Lower lobe of right lung (tissue), 2 donors: ENCODE results near the gene CDH23. TPM values are rescaled to one million over a fixed set of nuclear protein-coding genes. Genes with fewer than 3 reads are reported as not detected.

Experiments used
- ATAC-seq, 2 donors: fragments of 200-7000 bp; cut with Tn5 transposase; one replicate each; pipeline ENCODE4 v1.9.1; 2020 to 2022; ENCODE audit warnings: mild to moderate bottlenecking in 2 of 2, moderate library complexity in 2 of 2
- DNase-seq: peaks from one replicate; pipeline ENCODE4 v3.0.0-alpha.2; 2020
- H3K27ac ChIP-seq: fragments of 200-600 bp; one replicate; pipeline ENCODE4 v1.8.0; 2022
- H3K27me3 ChIP-seq: fragments of 200-600 bp; one replicate; pipeline ENCODE4 v1.8.0; 2022; ENCODE audit warnings: low read depth
- H3K36me3 ChIP-seq: fragments of 200-600 bp; one replicate; pipeline ENCODE4 v1.8.0; 2022; ENCODE audit warnings: mild to moderate bottlenecking
- H3K4me1 ChIP-seq: fragments of 200-600 bp; one replicate; pipeline ENCODE4 v1.8.0; 2022
- H3K4me3 ChIP-seq: fragments of 200-600 bp; one replicate; pipeline ENCODE4 v1.8.0; 2022; ENCODE audit warnings: mild to moderate bottlenecking
- H3K9me3 ChIP-seq: fragments of 200-600 bp; one replicate; pipeline ENCODE4 v1.8.0; 2022
- CTCF ChIP-seq: fragments of 200-600 bp; IDR thresholded peaks from one replicate; pipeline ENCODE4 v1.8.0; 2022; ENCODE audit warnings: antibody characterized with exemption, mild to moderate bottlenecking
- intact Hi-C: fragments of 100-400 bp; cut with DNase I; formaldehyde crosslinking; loops from one replicate; pipeline ENCODE4 v1.11.0; 2022
- total RNA-seq: library from RNA; stranded (reverse); fragmentation: NEBNext Ultra II Directional; extraction: Animal tissue kit (Norgen Biotek cat#: 25700); gene quantifications from one replicate; pipeline ENCODE4 v1.2.1, GENCODE V29; 2021
- donor health status: DM: no; HTN: yes; CAD: no; lungs with severe emphysema.

CDH23 gene
- total RNA-seq, 1 donor from 2014 or later: 9.4 TPM

GRCh38 chr10:71708301-71708703 lies 311.6 kb downstream of the CDH23 start:
- Histone ChIP-seq H3K4me3 (no peak overlapping the region), H3K27ac (no peak overlapping the region), H3K27me3 (no peaks in the 10 kb centered on the region), H3K9me3 (no peaks in the 10 kb centered on the region), H3K36me3 (no peaks in the 10 kb centered on the region), H3K4me1 (peaks cover 23% of the 10 kb centered on the region)
- TF ChIP-seq CTCF: peak; percentile 88
- DNase-seq: peak; percentile 77
- peak; percentile 59 to 61 for ATAC-seq
- intact Hi-C loops: no loop called here

- intact Hi-C loops: no loop called here
- H3K4me1 ChIP-seq: peaks cover 32% of the 10 kb centered on the region
- no peaks in the 10 kb centered on the region for H3K27me3 ChIP-seq
- ATAC-seq: no peak
- H3K4me3 ChIP-seq: no peak overlapping the region
- no peaks in the 10 kb centered on the region for H3K36me3 ChIP-seq
- DNase-seq: no peak
- H3K27ac ChIP-seq: no peak overlapping the region
- TF ChIP-seq CTCF: no peak
- H3K9me3 ChIP-seq: no peaks in the 10 kb centered on the region
These were observed 312.5 kb downstream of the CDH23 start for GRCh38 chr10:71708897-71709882.

- intact Hi-C loops: no loop called here
- no peaks in the 10 kb centered on the region for H3K27me3 ChIP-seq
- no peaks in the 10 kb centered on the region for H3K9me3 ChIP-seq
- no peak overlapping the region for H3K4me3 ChIP-seq
- no peak for DNase-seq
- TF ChIP-seq CTCF: no peak
- ATAC-seq: no peak
- peaks cover 45% of the 10 kb centered on the region for H3K4me1 ChIP-seq
- H3K27ac ChIP-seq: no peak overlapping the region
- no peaks in the 10 kb centered on the region for H3K36me3 ChIP-seq
These were observed 313.8 kb downstream of the CDH23 start for GRCh38 chr10:71710519-71710918.

GRCh38 chr10:71711052-71711623 lies 314.4 kb downstream of the CDH23 start:
- Histone ChIP-seq H3K9me3 (no peaks in the 10 kb centered on the region), H3K36me3 (no peaks in the 10 kb centered on the region), H3K27ac (no peak overlapping the region), H3K4me3 (no peak overlapping the region), H3K4me1 (peaks cover 52% of the 10 kb centered on the region), H3K27me3 (no peaks in the 10 kb centered on the region)
- intact Hi-C loops: no loop called here
- DNase-seq: no peak
- ATAC-seq: no peak
- no peak for TF ChIP-seq CTCF

GRCh38 chr10:71712170-71712569 lies 315.4 kb downstream of the CDH23 start:
- no peaks in the 10 kb centered on the region for H3K9me3 ChIP-seq
- no peak for TF ChIP-seq CTCF
- H3K4me1 ChIP-seq: peaks cover 62% of the 10 kb centered on the region
- H3K4me3 ChIP-seq: no peak overlapping the region
- peak overlapping the region; percentile 89 for H3K27ac ChIP-seq
- no peaks in the 10 kb centered on the region for H3K36me3 ChIP-seq
- no peaks in the 10 kb centered on the region for H3K27me3 ChIP-seq
- no peak for ATAC-seq
- no peak for DNase-seq
- intact Hi-C loops: no loop called here
